B cell (primary cell): ENCODE results near the gene ELK1.

Source experiments
- CTCF ChIP-seq: fragments of 200-600 bp; IDR thresholded peaks from one replicate; pipeline ENCODE4 v1.8.0; 2022; ENCODE audit warnings: antibody characterized with exemption, mild to moderate bottlenecking
- EZH2 ChIP-seq: IDR thresholded peaks from 2 replicates; pipeline ENCODE4 v1.6.1; 2012; ENCODE audit warnings: borderline replicate concordance, low read depth, mild to moderate bottlenecking, moderate library complexity, low read length; ENCODE audit not compliant: insufficient read depth, poor library complexity, severe bottlenecking

GRCh38 chrX:47661539-47661938 lies 11.2 kb upstream of the ELK1 start:
- TF ChIP-seq CTCF (no peak), EZH2 (no peak)
